NCI-H82 treated with DMSO at 0.1 percent for 48 hours (cell line): ENCODE data around the gene OR8D1.
"Not testable (repeated sequence)": the region's sequence is repeated elsewhere in the genome, so short reads cannot be mapped to it uniquely, and the experiment has no call there.

ENCODE experiments used
- DNase-seq: peaks from one replicate; lab custom pipeline; 2025; ENCODE audit not compliant: unreplicated experiment; lab: John Stamatoyannopoulos, UW

OR8D1 gene

GRCh38 chr11:124285610-124286344, 28.0 kb downstream of the OR8D1 start:
- DNase-seq, result no peak

- DNase-seq, result no peak
Measured at GRCh38 chr11:124278261-124278660, 35.5 kb downstream of the OR8D1 start.

- no peak for DNase-seq
Measured at GRCh38 chr11:124277804-124278203, 35.9 kb downstream of the OR8D1 start.

DNA sequence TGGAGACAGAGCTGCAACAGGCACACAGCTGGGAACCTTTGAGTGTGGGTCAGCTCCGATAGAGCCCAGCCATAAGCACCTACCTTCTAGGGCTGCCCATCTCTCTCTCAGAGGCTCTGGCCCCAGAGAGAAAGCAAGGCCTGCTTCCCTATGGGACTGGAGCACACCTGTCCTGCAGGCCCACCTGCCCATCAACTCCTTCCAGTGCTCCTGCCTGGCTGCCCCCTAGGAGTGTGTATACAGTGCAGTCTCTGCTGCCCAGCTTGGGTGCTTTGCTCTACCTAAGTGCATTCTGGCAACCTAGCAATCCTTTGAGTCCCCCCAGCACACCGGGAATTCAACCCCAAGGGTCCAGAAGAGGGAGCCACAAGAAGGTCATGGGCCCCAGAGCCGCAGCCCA, 36.5 kb downstream of the OR8D1 start:
- no peak for DNase-seq

GRCh38 chr11:124276081-124276480, 37.7 kb downstream of the OR8D1 start:
- DNase-seq, result no peak

DNA sequence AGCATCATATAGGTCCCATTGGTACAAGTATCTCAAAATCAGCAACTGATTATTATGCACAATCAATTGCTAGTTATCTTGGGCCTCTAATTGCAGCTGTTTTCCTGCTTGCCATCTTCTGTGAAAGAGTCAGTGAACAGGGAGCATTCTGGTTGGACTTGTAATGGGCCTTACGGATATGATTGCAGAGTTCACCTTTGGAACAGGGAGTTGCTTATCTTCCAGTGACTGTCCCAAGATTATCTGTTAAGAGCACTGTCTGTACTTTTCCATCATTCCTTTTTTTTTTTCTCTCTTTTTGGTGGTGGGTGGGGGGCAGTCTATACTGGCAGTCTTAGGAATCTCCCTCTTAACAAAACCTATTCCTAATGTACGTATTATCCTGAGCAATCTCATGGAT, 39.7 kb downstream of the OR8D1 start:
- DNase-seq, result no peak

DNA sequence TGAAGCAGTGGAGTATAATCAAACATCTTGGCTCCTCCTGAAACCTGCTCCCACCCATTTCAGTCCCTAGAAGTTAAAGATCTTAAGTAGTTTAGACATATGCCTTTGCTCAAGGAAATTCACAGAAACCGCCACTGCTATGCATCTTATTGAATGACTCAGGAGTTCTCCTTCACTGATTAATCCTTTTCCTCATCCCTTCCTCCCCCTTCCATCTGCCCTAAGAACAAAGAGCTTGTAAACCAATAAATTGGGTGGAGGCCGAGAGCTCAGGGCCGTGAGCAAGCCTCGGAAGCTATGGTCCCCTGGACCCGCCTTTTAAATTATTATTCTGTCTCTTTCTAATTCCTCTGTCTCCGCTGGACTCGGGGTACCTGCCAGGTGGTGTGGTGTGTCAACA, 42.9 kb downstream of the OR8D1 start:
- DNase-seq, result peak; percentile 62

- DNase-seq, result not testable (repeated sequence)
Measured at GRCh38 chr11:124265041-124265440, 48.7 kb downstream of the OR8D1 start.

DNA sequence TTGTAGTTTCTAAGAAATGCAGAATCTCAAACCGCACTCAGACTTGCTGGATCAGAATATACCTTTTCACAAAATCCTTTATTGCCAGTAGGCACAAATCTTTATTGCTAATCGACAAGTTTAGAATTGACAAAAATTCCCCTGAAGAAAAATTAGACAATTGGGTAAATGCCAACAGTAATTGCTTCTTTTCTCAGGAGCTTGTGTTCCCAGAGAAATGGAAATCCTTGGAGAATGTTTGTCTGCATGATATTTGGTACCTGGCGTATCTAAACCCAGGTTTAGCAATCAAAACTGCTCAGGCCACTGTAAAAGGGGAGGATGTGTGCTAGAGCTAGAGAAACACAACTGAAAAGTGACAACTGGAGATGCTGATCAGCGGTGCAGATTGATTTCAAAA, 57.7 kb downstream of the OR8D1 start, which contains the start of gene OR8G5:
TSS of gene OR8G5 (plus strand) at position 301 of the 400 bp plus-strand sequence. CDS start 8,556 bp downstream, outside the sequence.
- no peak for DNase-seq
